Tongue (tissue), 2 donors: ENCODE results near the gene RUNX1. TPM values are rescaled to one million over a fixed set of nuclear protein-coding genes. Genes with fewer than 3 reads are reported as not detected.
"Not testable (repeated sequence)": the region's sequence is repeated elsewhere in the genome, so short reads cannot be mapped to it uniquely, and the experiment has no call there.

Experiments
- DNase-seq: peaks from one replicate; pipeline ENCODE4 v3.0.0-alpha.2; 2015
- total RNA-seq: library from RNA; depleted of rRNA; stranded (reverse); fragments of >200 nt; gene quantifications from one replicate; pipeline ENCODE4 v1.2.3, GENCODE V29; 2014

Gene RUNX1
- total RNA-seq, 1 donor from 2014 or later, result 12.6 TPM

- no peak for DNase-seq
Measured at GRCh38 chr21:35015435-35016024, 33.6 kb downstream of the RUNX1 start.

GRCh38 chr21:35014302-35015041, 34.6 kb downstream of the RUNX1 start:
- no peak for DNase-seq

DNA sequence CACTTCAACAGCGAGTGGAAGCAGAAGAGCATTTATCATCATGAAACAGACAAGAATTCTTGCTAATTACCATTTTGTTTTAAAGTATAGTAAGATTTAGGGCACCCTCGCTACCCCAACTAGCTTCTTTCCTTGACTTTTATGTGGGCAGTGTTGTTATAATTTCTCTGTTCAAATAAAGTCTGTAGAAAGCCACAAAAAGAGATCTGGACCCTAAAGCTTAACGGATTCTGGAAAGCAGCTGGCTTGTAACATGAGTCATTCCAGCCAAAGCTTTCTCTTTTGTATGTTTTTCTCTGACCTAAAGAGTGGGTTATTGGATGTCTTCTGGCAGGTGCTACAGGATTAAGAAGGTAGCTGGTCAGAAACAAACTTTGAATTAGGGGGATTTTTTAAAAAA, 37.4 kb downstream of the RUNX1 start:
- peak; percentile 80 for DNase-seq

DNA sequence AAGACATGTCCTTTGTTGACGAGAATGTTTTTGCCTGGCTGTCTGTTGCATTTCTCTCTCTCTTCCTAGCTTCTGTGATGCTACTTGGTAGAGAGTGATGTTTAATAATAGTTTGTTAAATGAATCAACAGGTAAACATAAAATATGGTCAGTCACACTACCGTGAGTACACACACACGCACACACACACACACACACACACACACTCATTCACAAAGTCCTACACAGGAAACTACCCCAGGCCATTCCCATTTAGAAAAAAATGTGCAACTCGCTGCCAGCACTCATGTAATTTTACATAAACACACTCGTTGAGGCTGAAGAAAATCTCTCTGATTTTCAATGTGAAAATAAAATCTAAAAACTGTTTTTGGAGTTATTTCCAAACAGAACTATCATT, 38.7 kb downstream of the RUNX1 start:
- DNase-seq, result no peak

- DNase-seq, result no peak
Measured at GRCh38 chr21:35007348-35007747, 41.8 kb downstream of the RUNX1 start.

DNA sequence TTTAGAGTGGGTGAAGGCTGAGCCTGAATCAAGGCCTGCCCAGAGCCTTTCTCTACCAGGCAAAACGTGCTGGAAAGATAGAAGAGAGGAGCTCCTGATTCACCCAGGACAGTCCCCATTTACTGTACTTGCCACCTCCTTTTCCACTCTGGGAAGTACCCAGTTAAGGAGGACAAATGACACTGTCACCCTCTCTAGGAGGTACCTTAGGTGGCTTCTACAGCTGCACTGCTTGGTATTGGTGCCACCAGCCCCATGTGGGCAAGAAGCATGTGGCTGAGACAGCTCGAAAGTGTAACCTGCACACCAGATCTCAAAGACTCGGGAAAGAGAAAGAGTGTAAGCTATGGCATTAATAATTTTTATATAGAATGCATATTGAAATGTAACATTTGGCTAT, 42.3 kb downstream of the RUNX1 start:
- no peak for DNase-seq

GRCh38 chr21:35006248-35006647, 42.9 kb downstream of the RUNX1 start:
- DNase-seq, result no peak

- peak; percentile 36 for DNase-seq
Measured at GRCh38 chr21:35005560-35006224, 43.4 kb downstream of the RUNX1 start.

GRCh38 chr21:35005077-35005476, 44.0 kb downstream of the RUNX1 start:
- no peak for DNase-seq

- no peak for DNase-seq
Measured at GRCh38 chr21:35004314-35004713, 44.8 kb downstream of the RUNX1 start.

DNA sequence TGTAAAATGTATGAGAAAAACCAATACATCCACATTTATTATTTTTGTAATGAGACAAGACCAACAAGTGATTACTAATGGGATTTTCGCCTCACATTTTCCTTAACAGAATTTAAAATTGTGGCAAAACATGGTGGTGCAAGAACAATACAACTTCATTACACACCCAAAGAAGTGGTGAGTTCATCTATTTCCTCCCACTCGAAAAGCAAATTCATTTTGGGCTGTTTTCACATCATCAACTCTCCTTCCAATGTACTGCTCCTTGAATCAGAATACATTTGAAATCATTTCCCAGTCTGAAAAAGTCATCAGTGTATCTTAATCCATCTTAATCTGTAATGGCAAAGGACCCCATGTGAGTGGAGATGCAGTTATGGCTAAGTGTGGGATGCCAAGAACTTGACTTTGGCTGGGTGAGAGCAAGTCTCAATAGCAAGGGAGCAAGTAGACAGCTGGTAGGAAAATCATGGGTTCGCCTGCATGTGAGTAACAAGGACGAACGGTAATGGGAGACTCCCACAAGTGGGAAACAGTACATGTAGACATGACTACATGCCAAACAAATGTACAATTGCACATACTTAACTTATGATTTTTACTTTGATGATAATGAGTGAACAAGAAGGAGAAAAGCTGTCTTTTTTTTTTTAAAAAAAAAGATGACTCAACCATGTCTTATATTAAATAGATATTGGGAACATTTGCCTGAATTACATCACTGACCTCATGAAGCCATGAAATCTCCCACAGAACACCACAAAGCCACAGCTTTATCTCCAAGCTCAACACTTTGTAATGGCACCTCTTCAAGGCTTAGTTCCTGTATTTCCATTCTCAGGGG, 46.0 kb downstream of the RUNX1 start:
- DNase-seq, result peak; percentile 76

DNA sequence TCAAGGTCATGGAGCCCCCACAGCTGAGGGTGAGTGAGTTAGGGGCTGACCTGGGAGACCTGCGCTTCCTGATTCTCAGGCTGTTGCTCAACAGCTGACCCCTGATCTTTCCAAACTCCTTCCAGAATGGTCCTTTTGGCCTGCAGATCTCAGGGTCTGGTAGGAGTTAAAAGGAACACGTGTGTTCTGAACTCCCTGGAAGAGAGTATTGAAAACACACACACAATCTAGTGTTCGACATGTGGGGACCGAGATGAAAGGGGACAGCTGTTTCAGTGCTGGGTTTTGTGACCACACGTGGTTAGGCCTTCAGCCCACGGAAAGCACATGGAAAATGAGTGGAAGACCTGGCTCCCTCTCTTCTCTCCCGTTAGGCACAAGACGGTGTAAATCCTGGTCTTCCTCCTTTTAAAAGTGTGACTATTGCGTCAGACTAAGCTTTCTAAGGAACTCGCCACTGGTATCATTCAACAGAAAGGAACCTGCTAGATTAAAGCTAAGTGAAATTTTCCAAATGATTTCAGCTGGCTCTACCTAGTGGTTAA, 49.6 kb downstream of the RUNX1 start:
- DNase-seq, result peak; percentile 54

DNA sequence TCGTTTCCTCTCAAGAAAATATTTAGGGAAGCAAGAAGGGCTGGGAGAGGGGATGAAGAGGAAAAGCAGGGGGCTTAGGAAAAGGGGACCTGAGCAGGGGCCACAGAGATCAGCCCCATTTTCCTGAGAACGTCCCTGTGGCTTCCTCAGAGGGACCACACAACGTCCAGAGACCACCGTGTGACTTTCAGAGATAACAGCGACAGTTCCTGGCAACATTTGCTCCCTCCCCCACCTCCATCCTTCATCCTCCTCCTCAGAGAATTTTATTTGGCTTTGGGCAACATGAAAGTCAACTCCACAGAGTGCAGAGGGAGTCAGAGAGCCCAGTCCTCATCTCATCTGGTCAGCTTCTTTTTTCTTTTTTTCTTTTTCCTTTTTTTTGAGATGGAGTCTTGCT, 50.9 kb downstream of the RUNX1 start:
- no peak for DNase-seq

GRCh38 chr21:34997294-34997693, 51.8 kb downstream of the RUNX1 start:
- DNase-seq, result no peak

DNA sequence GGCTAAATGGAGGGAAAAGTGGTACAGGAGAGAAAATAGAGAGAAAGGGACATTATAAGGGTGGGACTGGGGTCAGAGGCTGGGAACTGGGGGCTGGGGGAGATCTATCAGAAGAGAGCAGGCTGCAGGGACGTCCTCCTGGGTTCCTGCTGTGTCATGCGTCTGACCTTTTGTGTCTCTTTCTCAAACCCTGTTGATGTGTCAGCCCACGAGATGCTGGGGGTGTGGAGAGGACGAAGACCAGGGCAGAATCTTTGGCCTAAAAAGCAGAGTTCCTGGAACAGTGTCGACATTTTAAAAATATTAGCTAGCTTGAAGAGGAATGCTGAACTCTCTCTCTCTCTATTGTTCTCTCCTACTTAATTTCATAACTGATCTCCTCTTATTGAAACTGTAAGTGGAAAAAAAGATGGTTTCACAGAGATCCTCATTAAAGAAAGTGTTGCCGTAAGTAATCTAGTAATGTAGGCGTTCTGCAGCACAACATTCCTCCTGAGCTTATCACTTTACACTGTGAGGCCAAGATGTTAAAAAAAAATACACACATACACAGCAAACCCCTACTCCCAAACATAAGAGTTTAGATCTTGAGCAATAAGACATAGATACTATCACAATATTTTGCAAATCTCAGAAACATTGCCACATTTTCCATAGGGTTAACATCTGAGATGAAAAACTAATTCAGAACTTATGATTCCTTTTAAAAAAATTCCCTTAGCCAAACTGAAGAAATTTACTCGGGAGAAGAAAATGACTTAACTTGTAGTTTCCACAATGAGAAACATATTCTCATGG, 52.6 kb downstream of the RUNX1 start:
- DNase-seq, result no peak

GRCh38 chr21:34995979-34996303, 53.2 kb downstream of the RUNX1 start:
- no peak for DNase-seq

DNA sequence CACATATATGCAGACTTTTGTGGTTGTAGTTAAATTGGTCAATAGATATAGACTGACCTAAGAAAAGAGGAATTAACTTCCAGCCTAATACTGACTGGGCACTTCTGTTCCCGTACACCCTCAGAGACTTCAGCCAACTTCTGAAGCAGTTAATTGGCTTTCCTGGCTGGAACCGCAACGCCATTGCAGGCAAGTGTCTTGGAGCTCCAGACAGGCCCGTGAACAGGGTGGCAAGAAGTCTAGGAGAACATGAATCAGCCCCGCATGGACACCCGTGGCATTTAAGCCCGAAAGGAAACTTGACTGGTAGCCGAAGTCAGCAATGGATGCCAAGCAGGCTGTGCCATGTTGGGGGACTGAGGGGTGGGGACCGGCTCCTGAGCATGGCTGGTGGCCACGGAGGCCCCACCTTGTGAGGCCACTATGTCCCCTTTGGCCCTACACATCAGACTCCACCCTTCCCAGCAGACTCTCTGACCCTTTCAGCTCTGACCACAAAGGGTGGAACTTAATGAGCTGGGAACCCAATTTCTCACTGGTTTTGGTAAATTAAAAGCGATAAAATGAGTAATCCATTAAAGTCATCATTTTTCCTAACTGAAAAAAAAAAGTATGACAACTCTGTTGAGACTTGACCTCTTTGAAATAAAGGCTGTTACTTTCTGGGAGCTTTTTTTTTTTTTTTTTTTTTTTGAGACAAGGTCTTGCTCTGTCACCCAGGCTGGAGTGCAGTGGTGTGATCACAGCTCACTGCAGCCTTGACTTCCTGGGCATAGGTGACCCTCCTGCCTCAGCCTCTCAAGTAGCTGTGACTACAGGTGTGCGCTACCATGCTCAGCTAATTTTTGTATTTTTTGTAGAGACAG, 54.1 kb downstream of the RUNX1 start:
- no peak for DNase-seq

DNA sequence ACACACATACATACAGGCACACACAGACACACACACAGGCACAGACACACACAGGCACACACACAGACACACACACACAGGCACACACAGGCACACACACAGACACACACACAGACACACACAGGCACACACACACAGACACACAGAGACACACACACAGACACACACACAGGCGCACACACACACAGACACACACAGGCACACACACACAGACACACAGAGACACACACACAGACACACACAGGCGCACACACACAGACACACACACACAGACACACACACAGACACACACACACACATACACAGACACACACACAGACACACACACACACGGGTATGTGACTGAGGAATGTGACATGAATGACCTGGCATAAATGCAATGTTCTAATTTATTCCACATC, 55.6 kb downstream of the RUNX1 start:
- not testable (repeated sequence) for DNase-seq

- no peak for DNase-seq
Measured at GRCh38 chr21:34992736-34993398, 56.2 kb downstream of the RUNX1 start.

DNA sequence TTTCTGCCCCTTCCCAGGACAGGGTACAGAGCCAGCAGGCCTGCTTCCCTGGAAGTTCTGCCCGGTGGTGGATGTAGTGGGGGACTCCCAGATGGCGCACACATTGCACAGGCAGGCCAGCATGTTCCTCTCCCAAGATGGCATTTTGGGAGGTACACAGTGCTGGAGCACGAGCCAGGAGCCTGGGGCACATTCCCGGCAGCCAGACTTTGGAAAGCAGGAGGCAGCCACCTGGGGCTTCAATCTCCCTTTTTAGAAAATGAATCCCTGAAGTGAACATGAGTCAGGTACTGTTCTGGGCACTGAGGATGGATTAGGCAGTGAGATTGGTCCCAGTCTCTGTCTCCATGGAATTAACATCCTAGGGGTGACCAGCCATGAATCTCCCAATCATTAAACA, 56.9 kb downstream of the RUNX1 start:
- DNase-seq, result no peak
